NCI-H1417 (cell line): Measurements from ENCODE around the gene TXNDC2.

ENCODE experiments used
- DNase-seq, 3 experiments: peaks; one replicate each; lab custom pipeline; 2025; lab: John Stamatoyannopoulos, UW

TXNDC2 gene

DNA sequence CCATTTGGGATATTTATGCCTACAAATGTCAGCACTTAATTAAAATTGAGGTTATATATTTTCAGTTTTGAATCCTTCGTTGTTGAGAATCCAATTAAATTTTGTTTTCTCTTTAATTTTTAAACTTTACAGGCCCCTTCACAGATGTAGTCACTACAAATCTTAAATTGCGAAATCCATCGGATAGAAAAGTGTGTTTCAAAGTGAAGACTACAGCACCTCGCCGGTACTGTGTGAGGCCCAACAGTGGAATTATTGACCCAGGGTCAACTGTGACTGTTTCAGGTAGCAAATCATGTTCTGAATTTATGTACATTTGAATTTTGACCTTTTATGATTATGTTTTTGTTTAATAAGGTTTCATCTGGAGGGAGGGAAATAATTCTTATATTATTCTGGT is 45.9 kb downstream of the TXNDC2 start:
- no peak for DNase-seq

DNA sequence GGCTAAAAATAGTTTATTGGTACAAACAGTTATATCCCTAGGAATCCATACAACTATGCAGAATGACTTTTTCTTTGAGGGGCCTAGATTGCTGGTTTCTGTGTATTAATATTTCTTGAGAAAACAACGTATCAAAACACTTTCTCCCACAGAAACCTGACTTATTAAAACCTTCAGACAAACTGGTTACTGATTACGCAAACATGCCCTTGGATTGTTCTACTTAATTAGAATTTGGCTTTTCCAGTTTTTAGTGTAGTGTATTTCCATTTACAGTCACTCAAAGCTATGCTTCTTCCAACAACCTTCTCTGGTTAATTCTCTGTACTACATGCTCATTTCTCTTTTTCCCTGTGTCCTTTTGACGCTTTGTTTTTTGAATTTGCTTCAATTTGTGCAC is 48.1 kb downstream of the TXNDC2 start:
- DNase-seq, result no peak

DNA sequence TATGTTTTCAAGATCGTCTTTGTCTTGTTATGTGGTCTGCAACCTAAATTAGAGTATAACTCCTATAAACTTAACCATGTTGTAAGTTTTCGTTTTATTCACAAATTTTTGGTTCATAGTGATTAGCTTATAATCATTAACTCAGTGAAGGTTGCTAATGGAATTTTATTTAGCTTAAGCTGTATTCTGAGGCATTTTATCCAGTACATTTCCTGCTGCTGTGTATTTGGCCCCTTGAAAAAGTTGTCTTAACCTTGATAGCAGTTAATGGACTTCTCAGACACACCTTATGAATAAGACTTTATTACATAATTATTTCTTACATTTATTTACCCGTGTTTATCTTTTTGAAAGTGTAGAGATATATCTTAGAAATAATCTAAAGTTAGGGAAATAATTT is 48.5 kb downstream of the TXNDC2 start:
- no peak for DNase-seq
